IMR-90 (cell line): Measurements from ENCODE around the gene CEP76. TPM values are rescaled to one million over a fixed set of nuclear protein-coding genes. Genes with fewer than 3 reads are reported as not detected.

Source experiments
- ATAC-seq: fragments of 200-7000 bp; cut with Tn5 transposase; 2 replicates; pipeline ENCODE4 v1.9.1; 2020; ENCODE audit warnings: low read depth, mild to moderate bottlenecking, moderate library complexity
- BruUV-seq: library from RNA; stranded (reverse); fragments of 400-500 nt; replicated peaks from 2 replicates; lab custom pipeline; 2021; lab: Mats Ljungman, UMichigan
- CTCF ChIA-PET: fragments of 300-600 bp; formaldehyde crosslinking; extraction: SDS; loops from one replicate; lab custom pipeline; 2021; ENCODE audit warnings: antibody characterized with exemption; lab: Yijun Ruan, JAX
- POLR2A ChIA-PET: fragments of 300-600 bp; sonication (Branson Sonifier 250); formaldehyde crosslinking; loops from one replicate; lab custom pipeline; 2022; ENCODE audit warnings: antibody characterized with exemption; ENCODE audit not compliant: unreplicated experiment; lab: Charles Lee
- DNase-seq: peaks from one replicate; pipeline ENCODE4 v3.0.0; 2013
- H2AFZ ChIP-seq: replicated peaks from 2 replicates; pipeline ENCODE3; 2013; ENCODE audit warnings: low read length, mild to moderate bottlenecking; ENCODE audit not compliant: poor library complexity
- H2AK5ac ChIP-seq: 2 replicates; pipeline ENCODE4 v1.6.1; 2013; ENCODE audit warnings: low read depth, low read length, inconsistent platforms
- H2AK9ac ChIP-seq: replicated peaks from 2 replicates; pipeline ENCODE3; 2013; ENCODE audit warnings: mild to moderate bottlenecking, low read depth, low read length, moderate library complexity; ENCODE audit not compliant: poor library complexity
- H2BK120ac ChIP-seq: 2 replicates; pipeline ENCODE4 v1.6.1; 2013; ENCODE audit warnings: low read depth, low read length, inconsistent platforms
- H2BK15ac ChIP-seq: 3 replicates; pipeline ENCODE4 v1.6.1; 2013; ENCODE audit warnings: low read depth, low read length, inconsistent platforms
- H2BK20ac ChIP-seq: 2 replicates; pipeline ENCODE4 v1.6.1; 2013; ENCODE audit warnings: low read depth, mild to moderate bottlenecking, inconsistent platforms, low read length, moderate library complexity
- H2BK5ac ChIP-seq: 2 replicates; pipeline ENCODE4 v1.6.1; 2013; ENCODE audit warnings: mild to moderate bottlenecking, low read depth, low read length, inconsistent platforms; ENCODE audit not compliant: poor library complexity, severe bottlenecking
- H3K14ac ChIP-seq: replicated peaks from 2 replicates; pipeline ENCODE4 v1.6.1; 2013; ENCODE audit warnings: low read depth, low read length, inconsistent platforms
- H3K18ac ChIP-seq: 2 replicates; pipeline ENCODE4 v1.6.1; 2013; ENCODE audit warnings: low read depth, low read length, control low read depth
- H3K23ac ChIP-seq: 2 replicates; pipeline ENCODE4 v1.6.1; 2013; ENCODE audit warnings: low read depth, low read length, inconsistent platforms
- H3K27ac ChIP-seq: 2 replicates; pipeline ENCODE4 v1.5.1; 2013; ENCODE audit warnings: mild to moderate bottlenecking, control low read depth, low read length; ENCODE audit not compliant: insufficient read depth
- H3K27me3 ChIP-seq: 2 replicates; pipeline ENCODE4 v1.6.1; 2013; ENCODE audit warnings: low read length; ENCODE audit not compliant: control insufficient read depth, insufficient read depth
- H3K36me3 ChIP-seq: 2 replicates; pipeline ENCODE4 v1.6.1; 2013; ENCODE audit warnings: low read length, mixed read lengths; ENCODE audit not compliant: control insufficient read depth, insufficient read depth
- H3K4ac ChIP-seq: 2 replicates; pipeline ENCODE4 v1.6.1; 2013; ENCODE audit warnings: low read depth, low read length, inconsistent platforms
- H3K4me1 ChIP-seq: 2 replicates; pipeline ENCODE4 v1.6.1; 2013; ENCODE audit warnings: low read length, mixed read lengths; ENCODE audit not compliant: control insufficient read depth, insufficient read depth
- H3K4me2 ChIP-seq: 2 replicates; pipeline ENCODE4 v1.6.1; 2013; ENCODE audit warnings: low read depth, mild to moderate bottlenecking, control low read depth, low read length, moderate library complexity
- H3K4me3 ChIP-seq: 2 replicates; pipeline ENCODE4 v1.5.1; 2013; ENCODE audit warnings: low read depth, mild to moderate bottlenecking, control low read depth, low read length, moderate library complexity; ENCODE audit not compliant: insufficient read depth
- H3K56ac ChIP-seq: 2 replicates; pipeline ENCODE4 v1.6.1; 2013; ENCODE audit warnings: low read length, inconsistent platforms; ENCODE audit not compliant: insufficient read depth; ENCODE audit errors: extremely low read depth
- H3K79me1 ChIP-seq, 2 experiments: 2 replicates each; pipeline ENCODE4 v1.6.1; 2013; ENCODE audit warnings: low read length in 2 of 2, inconsistent platforms in 1 of 2, low read depth in 1 of 2
- H3K9ac ChIP-seq: 2 replicates; pipeline ENCODE4 v1.6.1; 2013; ENCODE audit warnings: low read depth, low read length, control low read depth
- H3K9me1 ChIP-seq: 2 replicates; pipeline ENCODE4 v1.6.1; 2013; ENCODE audit warnings: low read length, inconsistent platforms; ENCODE audit not compliant: insufficient read depth
- H3K9me3 ChIP-seq: 2 replicates; pipeline ENCODE4 v1.6.1; 2013; ENCODE audit warnings: low read length; ENCODE audit not compliant: control insufficient read depth, insufficient read depth
- H4K20me1 ChIP-seq: 2 replicates; pipeline ENCODE4 v1.6.1; 2013; ENCODE audit warnings: low read length, inconsistent platforms; ENCODE audit not compliant: insufficient read depth
- H4K5ac ChIP-seq: 2 replicates; pipeline ENCODE4 v1.6.1; 2013; ENCODE audit warnings: mild to moderate bottlenecking, low read depth, low read length, control low read depth
- H4K8ac ChIP-seq, 2 experiments: 2 replicates each; pipeline ENCODE4 v1.6.1; 2013; ENCODE audit warnings: low read depth in 2 of 2, low read length in 2 of 2, control low read depth in 1 of 2, inconsistent platforms in 1 of 2
- H4K91ac ChIP-seq: 2 replicates; pipeline ENCODE4 v1.6.1; 2013; ENCODE audit warnings: low read depth, low read length, inconsistent platforms; ENCODE audit not compliant: insufficient read depth
- CTCF ChIP-seq: conservative IDR thresholded peaks from 2 replicates; pipeline ENCODE4 v1.5.1; 2012; ENCODE audit warnings: mild to moderate bottlenecking, low read depth, low read length, improper control_type of control experiment
- NFE2L2 ChIP-seq: fragments of 150-350 bp; IDR thresholded peaks from 2 replicates; pipeline ENCODE4 v1.6.1; 2016; ENCODE audit warnings: low read depth, mild to moderate bottlenecking, low read length
- RAD21 ChIP-seq: IDR thresholded peaks from 2 replicates; pipeline ENCODE4 v1.6.1; 2012; ENCODE audit warnings: low read length, improper control_type of control experiment
- SMC3 ChIP-seq: fragments of 150-350 bp; IDR thresholded peaks from 2 replicates; pipeline ENCODE4 v1.6.1; 2016; ENCODE audit warnings: low read depth, mild to moderate bottlenecking, antibody characterized with exemption, low read length, moderate library complexity
- WGBS, 2 experiments: methylation state at CpG; one replicate each; pipeline versions ENCODE4 v1.1.5 to v1.1.7; 2013; ENCODE audit warnings: missing lambda C conversion rate in 2 of 2; ENCODE audit not compliant: insufficient read length in 1 of 2; ENCODE audit errors: extremely low coverage in 2 of 2; 5-methylcytosine and 5-hydroxymethylcytosine counted together
- dilution Hi-C: fragments of 300-500 bp; cut with HindIII; formaldehyde crosslinking; loops from one replicate; pipeline ENCODE4 v1.14.3; 2018; ENCODE audit warnings: low sequenced_read_pairs; ENCODE audit not compliant: unreplicated experiment
- in situ Hi-C: fragments of 300-500 bp; cut with MboI; formaldehyde crosslinking; loops from 3 replicates; pipeline ENCODE4 v1.14.3; 2019; ENCODE audit warnings: low sequenced_read_pairs, inconsistent platforms, mixed read lengths
- intact Hi-C: fragments of 100-400 bp; cut with micrococcal nuclease; formaldehyde crosslinking; loops from 2 replicates; pipeline ENCODE4 v1.10.0; 2022
- polyA plus RNA-seq, 3 experiments: library from polyadenylated mRNA; depleted of rRNA; stranded (reverse); fragments of >200 nt; gene quantifications; 2 replicates each; pipeline ENCODE4 v1.2.3, GENCODE V29; 2012; ENCODE audit warnings: low replicate concordance in 1 of 3
- total RNA-seq: library from RNA; depleted of rRNA; stranded (reverse); fragments of >200 nt; gene quantifications from 2 replicates; pipeline ENCODE4 v1.2.3, GENCODE V29; 2012

The CEP76 gene
- total and polyA plus RNA-seq, 2 of the 4 experiments (the other 2 are of a cell fraction): 5.1 to 8.1 TPM

- Histone ChIP-seq H2BK20ac (no peak overlapping the region), H3K9me1 (peaks cover 2% of the 10 kb centered on the region; the same call in 1 of the 2 replicates), H3K9ac (no peak overlapping the region), H3K36me3 (no peaks in the 10 kb centered on the region), H3K27ac (no peak overlapping the region), H4K8ac (no peak overlapping the region), H3K23ac (no peak overlapping the region), H3K79me1 (no peaks in the 10 kb centered on the region), H2BK15ac (no peak overlapping the region), H4K91ac (no peak overlapping the region), H3K4me3 (no peak overlapping the region), H3K27me3 (no peaks in the 10 kb centered on the region), H3K14ac (no peak overlapping the region), H3K18ac (no peak overlapping the region), H3K4me1 (peaks cover 6% of the 10 kb centered on the region), H4K5ac (no peak overlapping the region), H2BK5ac (no peak overlapping the region), H2AK5ac (no peak overlapping the region), H3K4me2 (no peak overlapping the region), H4K20me1 (no peaks in the 10 kb centered on the region), H3K9me3 (no peaks in the 10 kb centered on the region), H2AFZ (no peak overlapping the region), H3K56ac (no peak overlapping the region), H2AK9ac (no peak overlapping the region), H3K4ac (no peak overlapping the region), H2BK120ac (no peak overlapping the region)
- in situ Hi-C loops: loop anchor here (10.0 to 25.0 kb wide), 2 partner anchors 151 to 418 kb away; no protein-coding TSS in a partner anchor
- TF ChIP-seq SMC3: peak; percentile 81
- TF ChIP-seq NFE2L2: no peak
- peak; percentile 87 for TF ChIP-seq CTCF
- peak; percentile 88 for TF ChIP-seq RAD21
- dilution Hi-C loops: no loop called here
- no CpG with 5 or more reads among the region's 2 CpGs for WGBS, 2 experiments
- CTCF ChIA-PET: interaction anchor here (0.6 to 2.8 kb wide), 11 partner anchors 9 to 198 kb away, joined by 3 to 23 read pairs (median 3); no protein-coding TSS in a partner anchor
- POLR2A ChIA-PET: no interaction called here
- intact Hi-C loops: loop anchor here (1.0 to 2.0 kb wide), 3 partner anchors 17 to 190 kb away; no protein-coding TSS in a partner anchor
- no TSS peak for BruUV-seq
- ATAC-seq (peak; percentile 76), DNase-seq (peak; percentile 84)
These were observed 41.6 kb upstream of the CEP76 start for GRCh38 chr18:12744103-12744502.
